Gastroesophageal sphincter (tissue), 3 donors: ENCODE data around the gene SH3GLB2.

Source experiments
- POLR2A ChIP-seq, 2 donors: fragments of 450-650 bp; IDR thresholded peaks; one replicate each; pipeline ENCODE4 v1.6.1; 2017; ENCODE audit warnings: antibody characterized with exemption in 2 of 2, mild to moderate bottlenecking in 2 of 2, moderate library complexity in 1 of 2
- TF ChIP-seq, protein P1 (sequence below), 4 experiments: fragments of 200-600 bp in 2 of 4; fragments of 450-650 bp in 2 of 4; sonication (generic) in 1 of 4; IDR thresholded peaks; one replicate each; pipeline ENCODE4 v1.5.1; 2017 to 2019; ENCODE audit warnings: antibody characterized with exemption in 4 of 4, mild to moderate bottlenecking in 2 of 4, moderate library complexity in 2 of 4

DNA sequence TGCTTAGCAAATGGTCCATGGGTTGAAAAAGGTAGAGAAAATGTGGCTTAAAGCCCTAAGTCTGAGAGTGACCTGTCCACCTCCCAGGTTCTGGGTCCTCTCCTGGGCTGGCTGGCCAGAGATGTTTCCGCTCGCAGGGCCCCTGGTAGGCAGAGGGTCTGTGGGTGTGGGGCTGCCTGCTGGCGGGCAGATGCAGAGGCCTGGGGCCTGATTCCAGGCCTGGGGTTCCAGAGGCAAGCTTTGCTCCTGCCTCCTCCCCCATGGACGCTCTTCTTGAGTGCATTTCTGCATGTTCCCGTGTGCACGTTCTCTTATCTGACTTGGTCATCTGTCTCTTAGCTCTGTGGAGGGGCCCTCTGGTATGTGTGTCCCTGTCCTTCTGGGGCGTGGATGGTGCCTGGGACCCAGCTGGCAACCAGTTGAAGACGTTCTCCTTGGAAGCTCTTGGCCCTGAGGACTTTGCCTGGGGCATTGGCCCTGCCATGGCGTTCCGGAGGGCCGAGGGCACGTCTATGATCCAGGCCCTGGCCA is 12.0 kb upstream of the SH3GLB2 start:
- TF ChIP-seq, protein P1, sequence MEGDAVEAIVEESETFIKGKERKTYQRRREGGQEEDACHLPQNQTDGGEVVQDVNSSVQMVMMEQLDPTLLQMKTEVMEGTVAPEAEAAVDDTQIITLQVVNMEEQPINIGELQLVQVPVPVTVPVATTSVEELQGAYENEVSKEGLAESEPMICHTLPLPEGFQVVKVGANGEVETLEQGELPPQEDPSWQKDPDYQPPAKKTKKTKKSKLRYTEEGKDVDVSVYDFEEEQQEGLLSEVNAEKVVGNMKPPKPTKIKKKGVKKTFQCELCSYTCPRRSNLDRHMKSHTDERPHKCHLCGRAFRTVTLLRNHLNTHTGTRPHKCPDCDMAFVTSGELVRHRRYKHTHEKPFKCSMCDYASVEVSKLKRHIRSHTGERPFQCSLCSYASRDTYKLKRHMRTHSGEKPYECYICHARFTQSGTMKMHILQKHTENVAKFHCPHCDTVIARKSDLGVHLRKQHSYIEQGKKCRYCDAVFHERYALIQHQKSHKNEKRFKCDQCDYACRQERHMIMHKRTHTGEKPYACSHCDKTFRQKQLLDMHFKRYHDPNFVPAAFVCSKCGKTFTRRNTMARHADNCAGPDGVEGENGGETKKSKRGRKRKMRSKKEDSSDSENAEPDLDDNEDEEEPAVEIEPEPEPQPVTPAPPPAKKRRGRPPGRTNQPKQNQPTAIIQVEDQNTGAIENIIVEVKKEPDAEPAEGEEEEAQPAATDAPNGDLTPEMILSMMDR (IDR thresholded peaks at IDR 0.05), result no peak
- TF ChIP-seq POLR2A (IDR thresholded peaks at IDR 0.05), result no peak
